Nephron (organoid): ENCODE measurements around the gene TGFB3.

Experiments used
- H3K27ac Mint-ChIP-seq, 3 experiments: 2 replicates each; pipeline ENCODE4 v1.8.0; 2020; ENCODE audit warnings: mixed read lengths in 3 of 3, mild to moderate bottlenecking in 2 of 3, moderate library complexity in 1 of 3
- H3K27me3 Mint-ChIP-seq: 2 replicates; pipeline ENCODE4 v1.8.0; 2021; ENCODE audit warnings: low read depth, mild to moderate bottlenecking, moderate library complexity, mixed read lengths
- H3K36me3 Mint-ChIP-seq: 2 replicates; pipeline ENCODE4 v1.8.0; 2020; ENCODE audit warnings: low read depth, mixed read lengths
- H3K4me1 Mint-ChIP-seq: 2 replicates; pipeline ENCODE4 v1.8.0; 2020; ENCODE audit warnings: mixed read lengths
- H3K4me3 Mint-ChIP-seq, 3 experiments: 2 replicates each; pipeline ENCODE4 v1.8.0; 2020; ENCODE audit warnings: mild to moderate bottlenecking in 3 of 3, mixed read lengths in 3 of 3, moderate library complexity in 2 of 3
- H3K9me3 Mint-ChIP-seq: 2 replicates; pipeline ENCODE4 v1.8.0; 2020; ENCODE audit warnings: mixed read lengths
- CTCF ChIP-seq, 3 experiments: fragments of 200-600 bp; sonication (generic); IDR thresholded peaks; one replicate each; pipeline ENCODE4 v1.5.0; 2021; ENCODE audit warnings: antibody characterized with exemption in 3 of 3; ENCODE audit not compliant: unreplicated experiment in 3 of 3

Gene TGFB3

GRCh38 chr14:75959031-75959430 is 22.8 kb downstream of the TGFB3 start:
- H3K27me3 Mint-ChIP-seq, result no peaks in the 10 kb centered on the region
- no peaks in the 10 kb centered on the region for H3K9me3 Mint-ChIP-seq
- H3K4me1 Mint-ChIP-seq, result no peaks in the 10 kb centered on the region
- peaks cover 55% of the 10 kb centered on the region for H3K36me3 Mint-ChIP-seq
- no peak overlapping the region for H3K4me3 Mint-ChIP-seq
- no peak overlapping the region for H3K27ac Mint-ChIP-seq
- no peak for TF ChIP-seq CTCF (IDR thresholded peaks at IDR 0.05; ENCODE audit: unreplicated experiment in 3 of 3)

- H3K4me1 Mint-ChIP-seq, result no peaks in the 10 kb centered on the region
- H3K27me3 Mint-ChIP-seq, result no peaks in the 10 kb centered on the region
- no peak overlapping the region for H3K4me3 Mint-ChIP-seq
- H3K9me3 Mint-ChIP-seq, result no peaks in the 10 kb centered on the region
- no peak overlapping the region for H3K27ac Mint-ChIP-seq
- no peak for TF ChIP-seq CTCF (IDR thresholded peaks at IDR 0.05; ENCODE audit: unreplicated experiment in 3 of 3)
- H3K36me3 Mint-ChIP-seq, result peaks cover 19% of the 10 kb centered on the region
Measured at GRCh38 chr14:75952489-75952888, 29.3 kb downstream of the TGFB3 start.

GRCh38 chr14:75946785-75947184 is 35.0 kb downstream of the TGFB3 start:
- Mint-ChIP-seq H3K36me3 (peaks cover 12% of the 10 kb centered on the region), H3K4me3 (no peak overlapping the region), H3K4me1 (peaks cover 8% of the 10 kb centered on the region), H3K27me3 (no peaks in the 10 kb centered on the region), H3K9me3 (no peaks in the 10 kb centered on the region), H3K27ac (no peak overlapping the region)
- no peak for TF ChIP-seq CTCF (IDR thresholded peaks at IDR 0.05; ENCODE audit: unreplicated experiment in 3 of 3)

- Mint-ChIP-seq H3K36me3 (peaks cover 9% of the 10 kb centered on the region), H3K4me1 (peaks cover 16% of the 10 kb centered on the region), H3K27ac (no peak overlapping the region), H3K4me3 (no peak overlapping the region), H3K27me3 (no peaks in the 10 kb centered on the region), H3K9me3 (no peaks in the 10 kb centered on the region)
- TF ChIP-seq CTCF (IDR thresholded peaks at IDR 0.05; ENCODE audit: unreplicated experiment in 3 of 3), result no peak
Measured at GRCh38 chr14:75944607-75945241, 37.1 kb downstream of the TGFB3 start.

GRCh38 chr14:75941030-75941429 is 40.8 kb downstream of the TGFB3 start:
- Mint-ChIP-seq H3K27ac (peak overlapping the region; percentile 21 to 69 (median 38)), H3K4me1 (peaks cover 33% of the 10 kb centered on the region), H3K36me3 (peaks cover 9% of the 10 kb centered on the region), H3K4me3 (no peak overlapping the region), H3K27me3 (no peaks in the 10 kb centered on the region), H3K9me3 (no peaks in the 10 kb centered on the region)
- TF ChIP-seq CTCF (IDR thresholded peaks at IDR 0.05; ENCODE audit: unreplicated experiment in 3 of 3), result no peak

GRCh38 chr14:75939200-75939599 is 42.6 kb downstream of the TGFB3 start:
- H3K4me3 Mint-ChIP-seq, result no peak overlapping the region
- H3K9me3 Mint-ChIP-seq, result no peaks in the 10 kb centered on the region
- TF ChIP-seq CTCF (IDR thresholded peaks at IDR 0.05; ENCODE audit: unreplicated experiment in 3 of 3), result no peak
- H3K27me3 Mint-ChIP-seq, result no peaks in the 10 kb centered on the region
- H3K27ac Mint-ChIP-seq, result no peak overlapping the region
- peaks cover 9% of the 10 kb centered on the region for H3K36me3 Mint-ChIP-seq
- peaks cover 47% of the 10 kb centered on the region for H3K4me1 Mint-ChIP-seq
